Lung (tissue), 10 donors: ENCODE measurements around the gene PGA4. TPM values are rescaled to one million over a fixed set of nuclear protein-coding genes. Genes with fewer than 3 reads are reported as not detected.
"Not testable (repeated sequence)": the region's sequence is repeated elsewhere in the genome, so short reads cannot be mapped to it uniquely, and the experiment has no call there.

Experiments
- ATAC-seq: fragments of 200-7000 bp; cut with Tn5 transposase; one replicate; pipeline ENCODE4 v1.9.1; 2020; ENCODE audit warnings: moderate number of reproducible peaks; ENCODE audit not compliant: insufficient read depth, low FRiP score
- DNase-seq, 3 donors: peaks; one replicate each; pipeline ENCODE4 v3.0.0-alpha.2; 2013 to 2017
- H3K27ac ChIP-seq, 2 donors: one replicate each; pipeline ENCODE4 v1.5.1; 2013; ENCODE audit warnings: mild to moderate bottlenecking in 2 of 2, moderate library complexity in 2 of 2, control low read depth in 1 of 2, inconsistent platforms in 1 of 2, low read depth in 1 of 2, low read length in 1 of 2
- H3K27me3 ChIP-seq, 3 donors: one replicate each; pipeline ENCODE4 v1.5.1; 2013; ENCODE audit warnings: low read length in 2 of 3; ENCODE audit not compliant: control insufficient read depth in 3 of 3, insufficient read depth in 3 of 3
- H3K36me3 ChIP-seq, 4 donors: one replicate each; pipeline ENCODE4 v1.5.1; 2013; ENCODE audit warnings: low read length in 4 of 4, mild to moderate bottlenecking in 1 of 4, moderate library complexity in 1 of 4; ENCODE audit not compliant: control insufficient read depth in 4 of 4, insufficient read depth in 4 of 4
- H3K4me1 ChIP-seq, 5 donors: one replicate each; pipeline ENCODE4 v1.5.1; 2013; ENCODE audit warnings: low read length in 5 of 5, mild to moderate bottlenecking in 2 of 5, moderate library complexity in 1 of 5; ENCODE audit not compliant: control insufficient read depth in 5 of 5, insufficient read depth in 5 of 5
- H3K4me3 ChIP-seq: one replicate; pipeline ENCODE4 v1.5.1; 2013; ENCODE audit warnings: mild to moderate bottlenecking, control low read depth, moderate library complexity
- H3K9ac ChIP-seq, 2 donors: one replicate each; pipeline ENCODE4 v1.5.1; 2013; ENCODE audit warnings: low read length in 2 of 2, control low read depth in 1 of 2; ENCODE audit not compliant: insufficient read depth in 1 of 2
- H3K9me3 ChIP-seq, 4 donors: one replicate each; pipeline ENCODE4 v1.5.1; 2013; ENCODE audit warnings: low read length in 3 of 4, mild to moderate bottlenecking in 1 of 4, moderate library complexity in 1 of 4; ENCODE audit not compliant: control insufficient read depth in 4 of 4, insufficient read depth in 3 of 4
- WGBS, 2 donors: extraction: QIAGEN DNeasy Blood & Tissue Kit; methylation state at CpG; one replicate each; pipeline ENCODE4 v1.1.7; 2013; 5-methylcytosine and 5-hydroxymethylcytosine counted together
- polyA plus RNA-seq, 2 donors: library from polyadenylated mRNA; stranded (reverse); fragments of 200-250 nt; gene quantifications; one replicate each; pipeline ENCODE4 v1.2.1, GENCODE V29; 2013
- total RNA-seq, 2 donors: library from RNA; depleted of rRNA in 1 of 2; stranded (reverse); fragments of >200 nt in 1 of 2; gene quantifications; one replicate each; pipeline ENCODE4 v1.2.1, GENCODE V29; 2014 to 2021
- donor health status: Bipolar disorder and iron deficiency.
- donor health status: healthy.
- donor health status: DM: yes; HTN: yes; CAD: no.

Gene PGA4
- total and polyA plus RNA-seq, 4 donors: 1.6 to 1.8 (median 1.8) TPM; not detected in 1

DNA sequence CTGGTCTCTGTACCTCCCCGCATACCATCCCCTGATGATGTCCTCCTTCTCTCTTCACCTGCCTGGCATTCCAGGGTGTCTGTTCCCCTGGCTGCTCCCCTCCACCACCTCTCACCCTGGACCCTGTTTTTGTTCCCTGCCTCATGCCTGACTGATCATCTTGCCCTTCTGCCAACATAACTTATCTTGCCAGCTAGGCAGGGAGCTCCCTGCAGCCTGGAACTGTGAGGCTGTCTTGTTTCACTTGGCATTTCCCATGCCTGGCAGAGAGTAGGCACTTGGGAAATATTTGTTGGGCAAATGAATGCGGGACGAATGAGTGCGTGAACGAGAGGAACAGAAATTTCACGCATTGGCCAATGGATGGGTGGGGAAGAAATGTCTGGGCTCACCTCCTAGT, 11.5 kb upstream of the PGA4 start:
- no CpG with 5 or more reads among the region's 6 CpGs for WGBS, 2 donors
- H3K9ac ChIP-seq, DNase-seq, H3K9me3 ChIP-seq, H3K27me3 ChIP-seq, H3K4me1 ChIP-seq, H3K4me3 ChIP-seq, ATAC-seq, H3K27ac ChIP-seq, H3K36me3 ChIP-seq: not testable (repeated sequence)

DNA sequence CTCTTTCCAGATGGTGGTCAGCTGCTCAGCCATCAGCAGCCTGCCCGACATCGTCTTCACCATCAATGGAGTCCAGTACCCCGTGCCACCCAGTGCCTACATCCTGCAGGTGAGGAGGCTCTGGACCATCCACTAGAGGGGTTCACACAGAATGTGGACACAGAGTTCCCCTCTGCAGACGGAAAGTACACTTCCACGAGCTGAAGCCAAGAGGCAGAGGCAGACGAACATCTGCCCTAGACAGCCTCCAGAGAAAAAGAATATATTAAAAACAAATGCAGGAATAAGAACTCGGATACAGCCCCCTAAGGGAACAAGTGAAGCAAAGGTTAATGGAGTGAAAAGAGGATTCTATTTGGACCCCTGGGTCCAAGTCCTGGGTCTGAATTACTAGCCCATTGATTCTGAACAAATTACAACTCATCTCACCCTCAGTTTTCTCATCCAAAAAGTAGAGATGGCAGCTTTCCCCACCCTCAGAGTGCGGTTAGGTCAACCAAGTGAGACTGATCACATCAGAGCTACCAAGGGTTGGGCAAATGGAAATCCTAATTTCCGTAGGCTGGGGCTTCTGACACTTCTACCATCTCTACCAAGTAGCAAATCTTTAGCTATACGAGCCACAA, 10.7 kb upstream of the PGA4 start:
- not testable (repeated sequence) for H3K36me3 ChIP-seq, H3K4me1 ChIP-seq, H3K9ac ChIP-seq, H3K4me3 ChIP-seq, H3K9me3 ChIP-seq, H3K27me3 ChIP-seq, ATAC-seq, DNase-seq, H3K27ac ChIP-seq
- 72 to 83% methylated on average over 7 of the region's 10 CpGs for WGBS, 2 donors

DNA sequence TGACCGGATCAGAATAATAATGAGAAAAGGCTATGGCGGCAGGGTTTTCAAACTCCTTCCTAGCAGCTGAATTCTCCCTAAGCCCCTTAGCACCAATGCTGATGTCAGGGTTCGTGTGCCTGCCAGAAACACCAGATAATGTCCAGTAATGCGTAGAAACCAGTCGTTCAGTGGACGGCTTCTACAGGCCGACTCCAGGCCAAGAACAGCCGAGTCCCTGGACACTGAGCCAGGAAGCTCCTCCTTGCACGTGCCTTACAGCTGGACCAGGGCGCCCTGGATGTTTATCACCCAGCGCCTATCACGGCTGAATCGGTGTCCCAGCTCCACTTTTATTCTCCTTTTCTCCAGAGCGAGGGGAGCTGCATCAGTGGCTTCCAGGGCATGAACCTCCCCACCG, 9.9 kb upstream of the PGA4 start:
- not testable (repeated sequence) for H3K9ac ChIP-seq, ATAC-seq, H3K4me3 ChIP-seq, H3K27me3 ChIP-seq, H3K36me3 ChIP-seq, H3K27ac ChIP-seq, H3K4me1 ChIP-seq, H3K9me3 ChIP-seq, DNase-seq
- no CpG with 5 or more reads among the region's 15 CpGs for WGBS, 2 donors

DNA sequence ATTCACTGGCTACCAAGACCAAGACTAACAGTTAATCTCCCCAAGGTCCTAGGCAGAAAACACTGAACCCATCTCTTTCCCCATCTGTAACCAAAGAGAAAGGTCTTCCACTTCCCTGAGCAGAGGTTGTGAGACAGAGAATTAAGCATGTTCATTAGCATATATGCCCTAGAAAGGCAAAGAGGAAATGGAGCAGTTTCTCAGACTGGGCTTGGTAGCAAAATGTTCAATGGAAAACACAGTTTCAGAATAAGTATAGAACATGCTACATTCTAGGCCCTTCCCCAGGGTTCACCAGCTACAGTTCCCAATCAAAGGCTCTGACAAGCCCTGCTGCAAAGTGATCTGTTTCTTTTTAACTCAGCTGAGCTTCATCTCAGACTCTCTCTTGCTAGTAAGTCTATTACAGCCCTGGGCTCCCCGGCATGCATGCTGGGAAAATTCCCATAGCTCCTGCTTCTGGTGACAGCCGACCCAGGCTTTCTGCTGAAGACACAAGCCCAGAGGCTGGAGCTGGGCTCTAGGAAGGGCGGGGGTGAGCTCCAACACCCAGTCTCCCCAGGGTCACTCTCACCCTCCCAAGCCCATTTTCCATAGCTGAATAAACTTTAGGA, 8.3 kb upstream of the PGA4 start:
- not testable (repeated sequence) for ATAC-seq, H3K27ac ChIP-seq, H3K9me3 ChIP-seq, H3K9ac ChIP-seq, DNase-seq, H3K4me1 ChIP-seq, H3K4me3 ChIP-seq, H3K27me3 ChIP-seq, H3K36me3 ChIP-seq
- no CpG with 5 or more reads among the region's 3 CpGs for WGBS, 2 donors

DNA sequence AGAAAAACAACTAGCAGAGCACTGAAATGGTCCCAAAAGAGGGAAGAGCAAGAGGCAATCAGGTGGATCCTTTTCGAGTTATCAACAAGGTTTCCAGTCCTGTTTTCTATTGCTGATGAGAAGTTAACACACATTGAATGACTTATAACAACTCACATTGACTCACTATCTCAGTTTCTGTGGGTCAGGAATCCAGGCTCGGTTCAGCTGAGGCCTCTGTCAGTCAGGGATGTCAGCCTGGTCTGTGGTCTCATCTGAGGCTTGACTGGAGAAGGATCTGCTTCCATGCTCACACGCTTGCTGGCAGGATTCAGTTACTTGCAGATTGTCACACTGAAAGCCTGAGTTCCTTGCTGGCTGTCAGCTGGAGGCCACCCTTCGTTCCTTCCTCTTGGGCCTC, 3.8 kb upstream of the PGA4 start:
- no CpG with 5 or more reads among the region's 4 CpGs for WGBS, 2 donors
- H3K36me3 ChIP-seq: not testable (repeated sequence)

DNA sequence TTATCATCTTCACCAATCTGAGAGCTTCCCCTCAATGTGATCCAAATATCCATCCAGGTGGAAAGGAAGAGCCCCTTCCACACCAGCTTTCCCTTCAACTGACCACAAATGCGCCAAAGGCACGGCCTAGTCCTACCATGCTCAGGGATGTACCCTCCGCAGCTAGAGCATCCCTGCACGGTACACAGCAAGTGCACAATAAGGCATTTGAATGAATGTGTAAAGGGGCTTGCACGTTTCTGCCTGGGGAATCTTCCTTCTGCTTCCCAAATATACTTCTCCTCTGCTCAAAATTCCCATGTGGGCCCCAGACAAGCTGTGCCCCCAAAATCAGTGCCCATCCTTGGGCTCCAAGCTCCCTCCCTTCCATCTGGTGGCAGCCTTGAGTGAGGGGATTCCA, 3.1 kb upstream of the PGA4 start:
- H3K4me3 ChIP-seq, H3K9me3 ChIP-seq, H3K27ac ChIP-seq, DNase-seq, H3K36me3 ChIP-seq, H3K27me3 ChIP-seq, ATAC-seq, H3K4me1 ChIP-seq, H3K9ac ChIP-seq: not testable (repeated sequence)
- WGBS, 2 donors: 88 to 89% methylated on average over 5 of the region's 5 CpGs

More for the DNA sequence above, 3.8 kb upstream of the PGA4 start:
- H3K27ac ChIP-seq, DNase-seq, H3K9me3 ChIP-seq, H3K9ac ChIP-seq, H3K4me1 ChIP-seq, ATAC-seq, H3K4me3 ChIP-seq, H3K27me3 ChIP-seq: not testable (repeated sequence)

DNA sequence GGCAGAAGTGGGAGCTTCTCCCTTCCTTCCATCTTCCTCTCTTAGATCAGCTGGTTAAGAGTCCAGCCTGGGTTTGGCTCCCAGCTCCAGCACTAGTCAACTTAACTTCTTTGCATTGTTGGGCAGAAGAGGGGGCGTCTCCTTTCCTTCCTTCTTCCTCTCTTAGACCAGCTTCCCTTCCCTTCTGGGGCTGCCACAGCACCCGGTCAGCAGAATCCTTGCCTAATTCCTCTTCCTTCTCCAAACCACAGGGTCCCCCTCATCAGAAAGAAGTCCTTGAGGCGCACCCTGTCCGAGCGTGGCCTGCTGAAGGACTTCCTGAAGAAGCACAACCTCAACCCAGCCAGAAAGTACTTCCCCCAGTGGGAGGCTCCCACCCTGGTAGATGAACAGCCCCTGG, 545 bp downstream of the PGA4 start:
- H3K4me1 ChIP-seq, H3K36me3 ChIP-seq, H3K9me3 ChIP-seq, DNase-seq, H3K9ac ChIP-seq, H3K4me3 ChIP-seq, H3K27me3 ChIP-seq, H3K27ac ChIP-seq: not testable (repeated sequence)
- no CpG with 5 or more reads among the region's 5 CpGs for WGBS, 2 donors
- ATAC-seq: peak; percentile 62

DNA sequence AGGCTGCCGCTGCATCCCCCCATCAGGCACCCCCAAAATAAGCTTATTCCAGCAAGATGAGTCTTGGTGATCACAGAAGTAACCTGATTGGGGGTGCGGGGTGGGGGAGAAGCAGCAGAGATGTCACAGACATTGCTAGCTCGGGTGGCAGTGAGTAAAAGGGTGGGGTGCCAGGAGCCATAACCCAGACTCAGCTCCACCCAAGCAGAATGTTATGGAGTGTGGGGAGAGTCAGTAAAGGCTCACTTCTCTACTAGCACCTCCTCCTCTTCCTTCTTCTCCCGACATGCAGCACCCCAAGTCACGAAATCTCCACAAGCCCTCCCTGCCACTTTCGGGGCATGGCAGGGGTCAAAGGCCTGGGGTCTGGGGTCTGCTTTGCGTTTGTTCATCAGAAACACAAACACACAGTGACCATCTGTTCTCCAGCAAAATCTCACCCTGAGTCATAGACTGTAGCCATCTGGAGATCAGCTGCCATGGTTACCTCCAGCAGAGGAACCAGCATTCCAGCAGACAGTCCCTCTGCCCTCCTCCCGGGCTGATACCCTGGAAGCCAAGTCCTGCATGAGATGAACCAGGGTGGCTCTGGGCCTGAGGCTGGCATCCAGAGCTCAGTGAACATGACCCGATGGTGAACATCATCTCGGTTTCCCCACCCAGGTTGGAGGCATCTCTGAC, 4.5 kb downstream of the PGA4 start:
- H3K27me3 ChIP-seq, H3K4me3 ChIP-seq, H3K4me1 ChIP-seq, DNase-seq, H3K36me3 ChIP-seq, ATAC-seq, H3K27ac ChIP-seq, H3K9me3 ChIP-seq, H3K9ac ChIP-seq: not testable (repeated sequence)
- no CpG with 5 or more reads among the region's 10 CpGs for WGBS, 2 donors
